Transverse colon (tissue), 4 donors: ENCODE data around the gene COLEC11. TPM values are rescaled to one million over a fixed set of nuclear protein-coding genes. Genes with fewer than 3 reads are reported as not detected.
"Not testable (repeated sequence)": the region's sequence is repeated elsewhere in the genome, so short reads cannot be mapped to it uniquely, and the experiment has no call there.

Experiments used
- DNase-seq: peaks from one replicate; pipeline ENCODE4 v3.0.0-alpha.2; 2019
- H3K27ac ChIP-seq, 4 donors: fragments of 200-600 bp; sonication (generic); 2 replicates each; pipeline ENCODE4 v1.5.1; 2016 to 2018; ENCODE audit warnings: inconsistent platforms in 4 of 4
- H3K27me3 ChIP-seq: fragments of 200-600 bp; sonication (generic); 2 replicates; pipeline ENCODE4 v1.5.1; 2017; ENCODE audit warnings: inconsistent platforms
- H3K36me3 ChIP-seq, 4 donors: fragments of 200-600 bp; sonication (generic); 2 replicates each; pipeline ENCODE4 v1.5.1; 2017 to 2019; ENCODE audit warnings: inconsistent platforms in 4 of 4
- H3K4me1 ChIP-seq, 4 donors: fragments of 200-600 bp; sonication (generic); 2 replicates each; pipeline ENCODE4 v1.5.1; 2017 to 2020; ENCODE audit warnings: inconsistent platforms in 4 of 4
- H3K4me3 ChIP-seq, 4 donors: fragments of 200-600 bp; sonication (generic); 1 replicate in 1 of 4; 2 replicates in 3 of 4; pipeline versions ENCODE4 v1.5.1 to v1.6.1; 2017 to 2019; ENCODE audit warnings: inconsistent platforms in 4 of 4
- H3K9me3 ChIP-seq, 2 donors: fragments of 200-600 bp; sonication (generic); 2 replicates each; pipeline ENCODE4 v1.5.1; 2017 to 2019; ENCODE audit warnings: inconsistent platforms in 2 of 2
- CTCF ChIP-seq, 5 experiments: fragments of 200-600 bp in 3 of 5; fragments of 450-650 bp in 2 of 5; sonication (generic) in 3 of 5; IDR thresholded peaks; 1 replicate in 2 of 5; 2 replicates in 3 of 5; pipeline ENCODE4 v1.5.1; 2016 to 2017; ENCODE audit warnings: antibody characterized with exemption in 5 of 5, inconsistent platforms in 3 of 5, mild to moderate bottlenecking in 2 of 5, moderate library complexity in 1 of 5
- EP300 ChIP-seq: sonication (generic); formaldehyde crosslinking; IDR thresholded peaks from one replicate; pipeline ENCODE4 v1.6.1; 2017; ENCODE audit warnings: antibody characterized with exemption, low read depth
- POLR2A ChIP-seq: fragments of 450-650 bp; IDR thresholded peaks from one replicate; pipeline ENCODE4 v1.6.1; 2016; ENCODE audit warnings: antibody characterized with exemption, mild to moderate bottlenecking, moderate library complexity
- POLR2AphosphoS5 ChIP-seq, 3 donors: sonication (generic); formaldehyde crosslinking; IDR thresholded peaks; one replicate each; pipeline ENCODE4 v1.6.1; 2016; ENCODE audit warnings: antibody characterized with exemption in 3 of 3
- WGBS, 2 donors: methylation state at CpG; one replicate each; pipeline ENCODE4 v1.1.5; 2018; ENCODE audit warnings: low coverage in 1 of 2; 5-methylcytosine and 5-hydroxymethylcytosine counted together
- in situ Hi-C, 4 donors: fragments of 200-750 bp; cut with MboI; loops; one replicate each; pipeline versions ENCODE4 v1.15.0 to v1.15.1; 2017; ENCODE audit warnings: low sequenced_read_pairs in 3 of 4, low pct_ligation_motif_present in 1 of 4, low pct_unique_long_range_greater_than_20kb in 1 of 4
- intact Hi-C: fragments of 100-400 bp; cut with DNase I; formaldehyde crosslinking; loops from one replicate; pipeline ENCODE4 v1.15.1; 2023; ENCODE audit warnings: low total_unique reads
- total RNA-seq, 4 donors: library from RNA; depleted of rRNA; stranded (reverse); fragments of >200 nt; gene quantifications; one replicate each; pipeline ENCODE4 v1.1.0, GENCODE V29; 2016

The COLEC11 gene
- total RNA-seq, 4 donors from 2014 or later = 1.6 to 2.0 TPM; not detected in 2

GRCh38 chr2:3608373-3609278 is 13.7 kb downstream of the COLEC11 start:
- DNase-seq = no peak
- no peaks in the 10 kb centered on the region for H3K36me3 ChIP-seq
- no peaks in the 10 kb centered on the region for H3K9me3 ChIP-seq
- H3K27me3 ChIP-seq = no peaks in the 10 kb centered on the region
- H3K4me3 ChIP-seq = no peak overlapping the region
- WGBS, 2 donors = 52 to 72% methylated on average over 5 to 19 of the region's 19 CpGs
- TF ChIP-seq POLR2A = no peak
- TF ChIP-seq EP300 = no peak
- TF ChIP-seq CTCF (IDR thresholded peaks at IDR 0.05) = no peak
- no peak for TF ChIP-seq POLR2AphosphoS5 (IDR thresholded peaks at IDR 0.05)
- H3K4me1 ChIP-seq = no peaks in the 10 kb centered on the region
- intact Hi-C loops = no loop called here
- H3K27ac ChIP-seq = no peak overlapping the region
- in situ Hi-C loops = no loop called here

- WGBS, 2 donors = 67 to 73% methylated on average over 1 to 4 of the region's 4 CpGs
- H3K27me3 ChIP-seq, H3K4me3 ChIP-seq, H3K9me3 ChIP-seq, H3K36me3 ChIP-seq, H3K4me1 ChIP-seq, in situ Hi-C loops, DNase-seq, H3K27ac ChIP-seq, intact Hi-C loops: not testable (repeated sequence)
Observed at GRCh38 chr2:3609279-3609673, 14.4 kb downstream of the COLEC11 start.

GRCh38 chr2:3610415-3610814 is 15.5 kb downstream of the COLEC11 start:
- in situ Hi-C loops = no loop called here
- no peak for TF ChIP-seq POLR2A
- no peaks in the 10 kb centered on the region for H3K9me3 ChIP-seq
- H3K27me3 ChIP-seq = no peaks in the 10 kb centered on the region
- no peak overlapping the region for H3K4me3 ChIP-seq
- intact Hi-C loops = no loop called here
- H3K36me3 ChIP-seq = no peaks in the 10 kb centered on the region
- WGBS, 2 donors = 88% methylated on average over 9 of the region's 9 CpGs; no CpG with 5 or more reads in 1 of the 2 donors
- no peak overlapping the region for H3K27ac ChIP-seq
- DNase-seq = no peak
- H3K4me1 ChIP-seq = no peaks in the 10 kb centered on the region

GRCh38 chr2:3610881-3611505 is 16.1 kb downstream of the COLEC11 start:
- no peak for DNase-seq
- H3K4me1 ChIP-seq = no peaks in the 10 kb centered on the region
- WGBS, 2 donors = 84 to 86% methylated on average over 22 to 23 of the region's 23 CpGs
- TF ChIP-seq POLR2AphosphoS5 (IDR thresholded peaks at IDR 0.05) (no peak), EP300 (no peak), CTCF (IDR thresholded peaks at IDR 0.05) (no peak), POLR2A (no peak)
- no peaks in the 10 kb centered on the region for H3K27me3 ChIP-seq
- no peak overlapping the region for H3K4me3 ChIP-seq
- in situ Hi-C loops = no loop called here
- no peaks in the 10 kb centered on the region for H3K9me3 ChIP-seq
- no peaks in the 10 kb centered on the region for H3K36me3 ChIP-seq
- intact Hi-C loops = no loop called here
- no peak overlapping the region for H3K27ac ChIP-seq

- no peak overlapping the region for H3K4me3 ChIP-seq
- no peaks in the 10 kb centered on the region for H3K36me3 ChIP-seq
- no peaks in the 10 kb centered on the region for H3K9me3 ChIP-seq
- no peak overlapping the region for H3K27ac ChIP-seq
- 85 to 100% methylated on average over 1 to 11 of the region's 11 CpGs for WGBS, 2 donors
- DNase-seq = no peak
- H3K27me3 ChIP-seq = no peaks in the 10 kb centered on the region
- intact Hi-C loops (no loop called here), in situ Hi-C loops (no loop called here)
- TF ChIP-seq POLR2A (no peak), EP300 (no peak), POLR2AphosphoS5 (IDR thresholded peaks at IDR 0.05) (no peak)
- H3K4me1 ChIP-seq = no peaks in the 10 kb centered on the region
Observed at GRCh38 chr2:3611589-3611988, 16.7 kb downstream of the COLEC11 start.
